ENCODE data around the gene HS3ST3B1. TPM values are rescaled to one million over a fixed set of nuclear protein-coding genes. Genes with fewer than 3 reads are reported as not detected.

Gene HS3ST3B1
- polyA plus RNA-seq, 1 donor, result 1.5 TPM

- no CpG with 5 or more reads among the region's 13 CpGs for WGBS (ENCODE audit: insufficient coverage, low lambda C conversion rate)
- H3K9me3 ChIP-seq (ENCODE audit: control insufficient read depth, low read depth, low read length), result peaks cover 6% of the 10 kb centered on the region
- peaks cover 7% of the 10 kb centered on the region for H3K4me1 ChIP-seq (ENCODE audit: control insufficient read depth, insufficient read depth, low read length)
- no peak overlapping the region for H3K27ac ChIP-seq (ENCODE audit: low read length)
- DNase-seq, result no peak
- H3K36me3 ChIP-seq (ENCODE audit: control insufficient read depth, insufficient read depth, low read length), result no peaks in the 10 kb centered on the region
- peak overlapping the region; percentile 42 for H3K4me3 ChIP-seq (ENCODE audit: low read length)
- H3K27me3 ChIP-seq (ENCODE audit: control insufficient read depth, insufficient read depth, low read length), result peaks cover 62% of the 10 kb centered on the region
These were observed 9.2 kb downstream of the HS3ST3B1 start for GRCh38 chr17:14310101-14310500.

- Histone ChIP-seq H3K4me3 (ENCODE audit: low read length) (no peak overlapping the region), H3K27me3 (ENCODE audit: control insufficient read depth, insufficient read depth, low read length) (peaks cover 58% of the 10 kb centered on the region), H3K36me3 (ENCODE audit: control insufficient read depth, insufficient read depth, low read length) (no peaks in the 10 kb centered on the region), H3K9me3 (ENCODE audit: control insufficient read depth, low read depth, low read length) (peaks cover 6% of the 10 kb centered on the region), H3K27ac (ENCODE audit: low read length) (no peak overlapping the region), H3K4me1 (ENCODE audit: control insufficient read depth, insufficient read depth, low read length) (peaks cover 7% of the 10 kb centered on the region)
- DNase-seq, result no peak
- 83% methylated on average over 1 of the region's 7 CpGs for WGBS (ENCODE audit: insufficient coverage, low lambda C conversion rate)
These were observed 9.7 kb downstream of the HS3ST3B1 start for GRCh38 chr17:14310605-14311004.

GRCh38 chr17:14311186-14311705, 10.4 kb downstream of the HS3ST3B1 start:
- no peak for DNase-seq
- WGBS (ENCODE audit: insufficient coverage, low lambda C conversion rate), result 100% methylated on average over 1 of the region's 10 CpGs
- no peak overlapping the region for H3K27ac ChIP-seq (ENCODE audit: low read length)
- H3K36me3 ChIP-seq (ENCODE audit: control insufficient read depth, insufficient read depth, low read length), result no peaks in the 10 kb centered on the region
- peaks cover 6% of the 10 kb centered on the region for H3K9me3 ChIP-seq (ENCODE audit: control insufficient read depth, low read depth, low read length)
- peaks cover 7% of the 10 kb centered on the region for H3K4me1 ChIP-seq (ENCODE audit: control insufficient read depth, insufficient read depth, low read length)
- H3K27me3 ChIP-seq (ENCODE audit: control insufficient read depth, insufficient read depth, low read length), result peaks cover 57% of the 10 kb centered on the region
- no peak overlapping the region for H3K4me3 ChIP-seq (ENCODE audit: low read length)

- H3K9me3 ChIP-seq (ENCODE audit: control insufficient read depth, low read depth, low read length), result peaks cover 6% of the 10 kb centered on the region
- H3K27ac ChIP-seq (ENCODE audit: low read length), result no peak overlapping the region
- no peak for DNase-seq
- WGBS (ENCODE audit: insufficient coverage, low lambda C conversion rate), result 83% methylated on average over 1 of the region's 7 CpGs
- H3K36me3 ChIP-seq (ENCODE audit: control insufficient read depth, insufficient read depth, low read length), result no peaks in the 10 kb centered on the region
- H3K27me3 ChIP-seq (ENCODE audit: control insufficient read depth, insufficient read depth, low read length), result peaks cover 56% of the 10 kb centered on the region
- no peak overlapping the region for H3K4me3 ChIP-seq (ENCODE audit: low read length)
- peaks cover 7% of the 10 kb centered on the region for H3K4me1 ChIP-seq (ENCODE audit: control insufficient read depth, insufficient read depth, low read length)
These were observed 11.1 kb downstream of the HS3ST3B1 start for GRCh38 chr17:14311981-14312380.

GRCh38 chr17:14312522-14312921, 11.6 kb downstream of the HS3ST3B1 start:
- peaks cover 59% of the 10 kb centered on the region for H3K27me3 ChIP-seq (ENCODE audit: control insufficient read depth, insufficient read depth, low read length)
- peaks cover 7% of the 10 kb centered on the region for H3K4me1 ChIP-seq (ENCODE audit: control insufficient read depth, insufficient read depth, low read length)
- DNase-seq, result no peak
- H3K36me3 ChIP-seq (ENCODE audit: control insufficient read depth, insufficient read depth, low read length), result no peaks in the 10 kb centered on the region
- WGBS (ENCODE audit: insufficient coverage, low lambda C conversion rate), result 100% methylated on average over 1 of the region's 3 CpGs
- H3K27ac ChIP-seq (ENCODE audit: low read length), result no peak overlapping the region
- H3K4me3 ChIP-seq (ENCODE audit: low read length), result no peak overlapping the region
- peaks cover 6% of the 10 kb centered on the region for H3K9me3 ChIP-seq (ENCODE audit: control insufficient read depth, low read depth, low read length)

- 30% methylated on average over 2 of the region's 10 CpGs for WGBS (ENCODE audit: insufficient coverage, low lambda C conversion rate)
- H3K4me3 ChIP-seq (ENCODE audit: low read length), result no peak overlapping the region
- H3K27me3 ChIP-seq (ENCODE audit: control insufficient read depth, insufficient read depth, low read length), result peaks cover 38% of the 10 kb centered on the region
- no peaks in the 10 kb centered on the region for H3K4me1 ChIP-seq (ENCODE audit: control insufficient read depth, insufficient read depth, low read length)
- no peak overlapping the region for H3K27ac ChIP-seq (ENCODE audit: low read length)
- H3K36me3 ChIP-seq (ENCODE audit: control insufficient read depth, insufficient read depth, low read length), result no peaks in the 10 kb centered on the region
- no peaks in the 10 kb centered on the region for H3K9me3 ChIP-seq (ENCODE audit: control insufficient read depth, low read depth, low read length)
- no peak for DNase-seq
These were observed 15.4 kb downstream of the HS3ST3B1 start for GRCh38 chr17:14316126-14316832.

- no peak overlapping the region for H3K4me3 ChIP-seq (ENCODE audit: low read length)
- no peaks in the 10 kb centered on the region for H3K36me3 ChIP-seq (ENCODE audit: control insufficient read depth, insufficient read depth, low read length)
- H3K27ac ChIP-seq (ENCODE audit: low read length), result no peak overlapping the region
- H3K9me3 ChIP-seq (ENCODE audit: control insufficient read depth, low read depth, low read length), result no peaks in the 10 kb centered on the region
- no peaks in the 10 kb centered on the region for H3K4me1 ChIP-seq (ENCODE audit: control insufficient read depth, insufficient read depth, low read length)
- H3K27me3 ChIP-seq (ENCODE audit: control insufficient read depth, insufficient read depth, low read length), result peaks cover 28% of the 10 kb centered on the region
- DNase-seq, result no peak
- WGBS (ENCODE audit: insufficient coverage, low lambda C conversion rate), result 67% methylated on average over 1 of the region's 3 CpGs
These were observed 16.5 kb downstream of the HS3ST3B1 start for GRCh38 chr17:14317383-14317782.

GRCh38 chr17:14318109-14318917, 17.4 kb downstream of the HS3ST3B1 start:
- Histone ChIP-seq H3K4me1 (ENCODE audit: control insufficient read depth, insufficient read depth, low read length) (no peaks in the 10 kb centered on the region), H3K36me3 (ENCODE audit: control insufficient read depth, insufficient read depth, low read length) (no peaks in the 10 kb centered on the region), H3K9me3 (ENCODE audit: control insufficient read depth, low read depth, low read length) (no peaks in the 10 kb centered on the region), H3K27ac (ENCODE audit: low read length) (no peak overlapping the region), H3K27me3 (ENCODE audit: control insufficient read depth, insufficient read depth, low read length) (peaks cover 25% of the 10 kb centered on the region), H3K4me3 (ENCODE audit: low read length) (no peak overlapping the region)
- no CpG with 5 or more reads among the region's 12 CpGs for WGBS (ENCODE audit: insufficient coverage, low lambda C conversion rate)
- DNase-seq, result no peak

- peaks cover 25% of the 10 kb centered on the region for H3K27me3 ChIP-seq (ENCODE audit: control insufficient read depth, insufficient read depth, low read length)
- no CpG with 5 or more reads among the region's 4 CpGs for WGBS (ENCODE audit: insufficient coverage, low lambda C conversion rate)
- H3K4me1 ChIP-seq (ENCODE audit: control insufficient read depth, insufficient read depth, low read length), result no peaks in the 10 kb centered on the region
- H3K27ac ChIP-seq (ENCODE audit: low read length), result no peak overlapping the region
- no peaks in the 10 kb centered on the region for H3K36me3 ChIP-seq (ENCODE audit: control insufficient read depth, insufficient read depth, low read length)
- H3K4me3 ChIP-seq (ENCODE audit: low read length), result no peak overlapping the region
- H3K9me3 ChIP-seq (ENCODE audit: control insufficient read depth, low read depth, low read length), result no peaks in the 10 kb centered on the region
- DNase-seq, result no peak
These were observed 18.0 kb downstream of the HS3ST3B1 start for GRCh38 chr17:14318918-14319205.

- no peaks in the 10 kb centered on the region for H3K4me1 ChIP-seq (ENCODE audit: control insufficient read depth, insufficient read depth, low read length)
- no peaks in the 10 kb centered on the region for H3K9me3 ChIP-seq (ENCODE audit: control insufficient read depth, low read depth, low read length)
- WGBS (ENCODE audit: insufficient coverage, low lambda C conversion rate), result no CpG with 5 or more reads among the region's 4 CpGs
- peaks cover 25% of the 10 kb centered on the region for H3K27me3 ChIP-seq (ENCODE audit: control insufficient read depth, insufficient read depth, low read length)
- H3K4me3 ChIP-seq (ENCODE audit: low read length), result no peak overlapping the region
- no peaks in the 10 kb centered on the region for H3K36me3 ChIP-seq (ENCODE audit: control insufficient read depth, insufficient read depth, low read length)
- H3K27ac ChIP-seq (ENCODE audit: low read length), result no peak overlapping the region
- no peak for DNase-seq
These were observed 19.2 kb downstream of the HS3ST3B1 start for GRCh38 chr17:14320098-14320497.
